Mucosa of gallbladder (tissue), 1 donor: ENCODE results near the gene CDK5RAP3. TPM values are rescaled to one million over a fixed set of nuclear protein-coding genes. Genes with fewer than 3 reads are reported as not detected.

Experiments
- DNase-seq: peaks from one replicate; pipeline ENCODE4 v3.0.0-alpha.2; 2020; ENCODE audit warnings: low spot score
- total RNA-seq: library from RNA; stranded (reverse); gene quantifications from one replicate; pipeline ENCODE4 v1.2.1, GENCODE V29; 2021
- donor health status: DM: no; HTN: no; CAD: no.

Gene CDK5RAP3
- total RNA-seq, 1 donor from 2014 or later, result 194 TPM

DNA sequence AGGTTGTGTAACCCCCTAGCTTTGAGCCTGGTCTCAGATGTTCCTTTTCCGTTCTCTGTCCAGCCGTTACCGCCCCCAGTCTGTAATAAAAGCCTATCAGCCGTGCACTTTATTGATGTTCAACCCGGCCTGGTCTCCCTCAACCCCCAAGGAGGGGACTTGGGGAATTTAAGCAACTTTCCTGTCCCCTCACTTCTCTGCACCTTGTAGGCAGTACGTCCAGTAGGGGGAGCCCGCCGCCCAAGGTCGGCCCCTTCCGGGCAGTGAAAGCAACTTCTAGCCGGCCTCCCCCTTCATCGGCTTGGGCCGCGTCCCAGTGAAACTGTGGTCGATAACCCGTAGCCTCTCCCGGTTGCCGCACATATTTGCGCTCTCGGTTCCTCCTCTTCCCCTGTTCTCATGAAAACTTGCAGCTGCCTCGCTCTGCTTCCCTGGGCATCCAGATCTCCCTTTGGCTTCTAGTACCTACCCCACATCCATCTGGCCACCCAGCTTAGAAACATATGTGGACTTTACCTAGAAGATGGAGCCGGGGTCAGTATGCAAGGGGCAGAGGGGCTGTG, 21.6 kb upstream of the CDK5RAP3 start:
- DNase-seq, result peak; percentile 93

DNA sequence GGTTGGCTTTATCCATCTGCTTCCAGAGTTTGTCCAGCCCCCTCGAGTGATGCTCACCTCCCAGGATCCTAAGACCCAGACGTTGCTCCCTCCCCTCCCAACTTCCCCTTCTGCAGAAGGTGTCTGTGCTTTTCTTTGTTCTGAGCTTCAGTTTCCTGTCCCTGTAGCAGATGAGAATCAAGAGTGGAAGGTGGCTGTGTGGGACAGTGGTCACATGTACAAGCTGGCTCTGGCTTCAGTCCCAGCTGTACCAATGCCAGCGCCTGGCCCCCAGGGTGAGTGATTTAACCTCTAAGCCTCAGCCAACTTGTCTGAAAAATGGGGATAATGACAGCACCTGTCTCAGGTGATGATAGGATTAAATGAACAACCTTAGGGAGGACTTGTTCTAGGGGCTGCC, 21.0 kb upstream of the CDK5RAP3 start:
- DNase-seq, result peak; percentile 66

DNA sequence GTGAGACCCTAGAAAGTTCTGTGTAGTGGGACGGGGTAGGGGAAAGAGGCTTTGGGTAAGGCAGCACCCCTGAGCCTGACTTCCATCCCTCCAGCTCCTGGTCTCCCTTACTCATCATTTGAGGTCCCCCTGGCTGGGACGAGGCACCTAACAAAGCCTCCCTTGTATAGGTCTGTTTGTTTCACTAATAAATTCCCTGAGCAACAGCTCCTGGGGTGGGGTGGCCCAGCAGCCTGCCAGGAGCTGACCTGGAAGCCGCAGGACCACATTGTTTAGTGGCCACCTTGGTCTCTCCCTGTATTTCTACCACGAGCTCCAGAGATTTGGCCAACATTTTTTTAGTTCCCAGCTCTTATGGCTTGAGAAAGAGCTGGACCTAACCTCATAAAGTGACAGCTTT, 20.5 kb upstream of the CDK5RAP3 start:
- DNase-seq, result no peak

DNA sequence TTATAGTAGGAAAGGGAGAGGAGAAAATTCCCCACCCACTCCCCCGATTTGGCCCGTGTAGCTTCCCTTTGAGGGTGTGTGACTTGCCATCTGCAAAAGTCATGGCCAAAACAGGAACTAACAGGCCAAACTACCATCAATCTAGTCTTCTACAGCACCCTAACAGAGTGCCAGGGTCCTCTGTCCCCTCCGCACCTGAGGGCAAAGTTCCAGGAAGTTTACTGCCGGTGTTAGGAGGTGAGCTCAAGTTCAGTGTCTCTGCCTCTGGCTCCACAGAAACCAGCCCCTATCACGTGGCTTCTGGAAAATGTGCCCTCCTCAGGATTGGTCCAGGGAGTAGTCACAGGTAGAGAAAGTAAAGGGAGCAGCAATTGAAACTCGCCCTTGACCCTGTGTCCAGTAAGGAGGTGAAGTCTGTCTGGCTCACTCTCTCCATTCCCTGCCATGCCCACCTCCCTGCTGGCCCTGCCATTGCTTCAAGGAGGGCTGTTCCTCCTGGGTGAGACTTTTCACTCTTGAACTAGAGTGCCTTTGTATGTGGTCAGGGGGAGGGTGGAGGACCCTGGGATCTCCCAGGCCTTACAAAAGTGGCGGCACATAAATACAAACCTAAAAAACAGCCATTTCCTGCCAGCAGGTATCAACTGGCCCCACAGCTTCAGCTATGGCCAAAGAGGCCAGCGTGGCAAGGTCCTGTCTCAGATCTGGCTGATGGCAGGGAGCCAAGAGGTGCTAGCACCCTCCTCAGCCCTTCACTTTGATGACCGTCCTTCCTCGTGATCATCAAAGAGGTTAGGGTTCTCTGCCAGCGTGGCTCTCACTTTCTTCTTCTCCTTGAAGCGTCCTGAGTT, 18.5 kb upstream of the CDK5RAP3 start:
- DNase-seq, result peak; percentile 75

DNA sequence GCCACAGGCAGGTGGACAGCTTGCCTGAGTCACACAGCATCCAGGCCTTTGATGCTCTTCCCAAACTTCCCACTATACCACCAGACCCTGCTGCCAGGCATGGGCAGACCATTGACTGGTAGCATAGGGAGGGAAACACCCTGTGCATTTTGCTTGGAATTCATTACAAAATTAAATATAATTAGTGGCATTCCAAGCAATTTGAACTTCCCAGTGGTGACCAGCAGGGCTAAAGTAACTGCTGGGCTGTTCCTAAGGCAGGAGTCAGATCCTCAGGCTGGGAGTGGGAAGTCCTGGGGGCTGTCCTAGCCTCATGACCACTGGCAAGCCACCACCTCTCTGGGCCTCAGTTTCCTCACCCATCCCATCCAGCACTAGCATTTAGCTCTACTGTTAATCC, 17.0 kb upstream of the CDK5RAP3 start:
- no peak for DNase-seq

DNA sequence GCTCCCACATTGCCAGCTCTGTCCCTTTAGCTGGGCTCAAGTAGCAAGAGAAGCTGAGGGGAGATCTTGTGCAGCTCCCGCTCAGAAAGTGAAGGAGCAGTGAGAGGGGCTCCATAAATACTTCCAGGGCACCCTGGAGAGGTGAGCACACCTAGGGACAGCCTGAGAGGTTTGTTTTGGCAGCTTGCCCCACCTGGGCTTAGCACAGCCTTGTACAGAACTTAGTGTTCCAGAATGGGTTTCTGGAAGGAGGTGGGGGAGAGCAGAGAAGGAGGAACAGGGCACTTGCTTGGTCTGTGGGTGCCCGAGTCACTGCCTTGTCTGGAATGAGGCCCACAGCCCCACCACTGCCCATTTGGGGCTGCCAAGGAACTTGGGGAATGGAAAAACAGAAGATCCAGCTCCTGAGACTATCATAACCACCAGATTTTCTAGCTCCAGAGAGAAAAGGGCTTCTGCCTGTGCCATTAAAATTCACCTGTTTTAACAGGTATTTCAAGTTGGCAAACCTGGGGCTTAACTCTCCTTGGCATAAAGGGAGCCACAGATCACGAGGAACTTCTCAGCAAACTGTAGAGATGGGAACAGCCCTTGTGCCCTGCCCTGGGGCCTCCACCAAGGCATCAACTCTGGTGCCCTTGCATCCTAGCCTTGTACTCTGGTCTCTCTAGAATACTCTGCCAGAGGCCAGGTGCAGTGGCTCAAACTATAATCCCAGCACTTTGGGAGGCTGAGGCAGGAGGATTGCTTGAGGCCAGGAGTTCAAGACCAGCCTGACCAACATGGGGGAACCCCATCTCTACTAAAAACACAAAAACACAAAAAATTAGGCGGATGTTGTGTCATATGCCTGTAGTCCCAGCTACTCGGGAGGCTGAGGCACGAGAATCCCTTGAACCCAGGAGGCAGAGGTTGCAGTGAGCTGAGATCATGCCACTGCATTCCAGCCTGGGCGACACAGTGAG, 15.1 kb upstream of the CDK5RAP3 start:
- peak; percentile 82 for DNase-seq

DNA sequence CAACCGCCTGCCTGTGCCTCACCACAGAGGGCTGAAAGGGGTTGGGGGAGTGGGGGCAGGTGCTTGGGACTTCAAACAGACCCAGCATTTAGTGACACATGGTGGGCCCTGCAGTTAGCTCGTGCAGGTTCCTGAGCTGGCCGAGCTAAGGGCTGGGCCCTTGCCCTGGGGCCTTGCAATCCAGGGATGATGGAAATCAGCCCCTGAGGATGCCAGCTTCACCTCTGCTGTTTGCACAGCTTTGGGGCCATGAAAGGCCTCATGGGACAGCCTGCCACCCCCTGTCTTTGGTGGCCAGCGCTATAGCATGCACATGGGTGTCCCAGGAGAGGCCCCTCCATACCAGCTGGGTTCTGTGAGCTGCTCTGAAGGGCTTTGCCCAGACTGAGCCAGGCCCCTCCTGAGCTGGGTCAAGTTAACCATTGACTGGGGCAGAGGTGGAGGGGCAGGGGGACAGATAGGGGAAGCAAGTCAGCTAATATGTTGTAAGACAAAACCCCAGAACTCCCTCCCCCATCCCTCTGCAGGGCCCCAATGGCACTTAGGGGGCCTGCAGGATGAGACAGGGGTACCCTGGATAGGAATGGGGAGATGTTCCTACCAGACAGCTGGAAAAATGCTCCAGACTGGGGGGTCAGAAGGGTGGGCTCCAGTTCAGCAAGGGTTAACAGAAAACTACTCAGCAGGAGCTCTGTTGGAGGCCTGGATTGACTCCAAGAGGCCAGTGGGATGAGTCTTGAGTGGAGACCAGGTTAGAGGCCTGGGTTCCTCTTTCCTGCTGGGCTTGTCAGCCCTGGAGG, 13.9 kb upstream of the CDK5RAP3 start:
- no peak for DNase-seq

DNA sequence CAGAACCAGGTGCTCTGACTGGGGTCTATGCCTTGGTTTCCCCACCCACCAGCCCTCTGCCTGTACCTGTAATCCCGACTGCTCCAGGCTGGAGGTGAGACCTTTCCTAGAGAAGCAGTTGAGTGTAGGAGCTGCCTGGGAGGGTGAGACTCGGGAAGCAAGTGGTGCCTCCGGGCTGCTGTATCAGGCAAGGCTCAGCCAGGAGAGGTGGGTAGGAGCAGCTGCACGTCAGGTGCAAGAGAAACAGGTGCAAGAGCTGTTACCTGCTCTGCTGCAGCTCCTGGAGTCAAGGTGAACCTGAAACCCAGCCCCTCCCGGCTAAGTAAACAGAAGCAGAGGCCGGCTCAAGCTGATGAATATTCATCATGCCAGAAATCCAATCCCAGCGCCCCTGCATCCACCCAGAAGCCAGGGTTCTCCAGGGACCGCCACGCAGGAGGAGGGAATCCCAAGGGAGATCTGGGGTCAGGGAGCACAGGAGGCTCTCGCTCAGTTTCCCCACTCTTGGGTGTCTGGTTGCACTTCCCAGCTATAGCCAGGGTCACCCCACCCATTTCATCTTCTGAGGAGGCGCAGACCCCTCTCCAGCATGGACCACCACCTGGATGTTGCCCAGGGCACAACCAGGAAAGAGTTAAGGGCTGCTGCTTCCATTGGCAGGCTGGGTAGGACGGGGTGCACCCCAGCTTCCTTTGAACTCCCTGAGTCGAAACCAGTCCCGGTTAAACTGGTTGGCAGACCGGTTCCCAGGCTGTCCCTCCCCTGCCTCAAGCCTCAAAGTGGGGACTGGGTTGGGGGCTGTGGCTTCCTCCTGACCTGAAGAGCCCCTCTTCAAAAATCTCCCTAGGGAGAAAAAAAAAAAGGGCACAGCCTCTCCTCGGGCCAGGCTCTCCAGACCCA, 13.1 kb upstream of the CDK5RAP3 start, which contains the start of gene PRR15L:
PRR15L (minus strand) TSS at position 293 of the 900 bp plus-strand sequence. CDS start 4,649 bp downstream, outside the sequence.
- peak; percentile 88 for DNase-seq

DNA sequence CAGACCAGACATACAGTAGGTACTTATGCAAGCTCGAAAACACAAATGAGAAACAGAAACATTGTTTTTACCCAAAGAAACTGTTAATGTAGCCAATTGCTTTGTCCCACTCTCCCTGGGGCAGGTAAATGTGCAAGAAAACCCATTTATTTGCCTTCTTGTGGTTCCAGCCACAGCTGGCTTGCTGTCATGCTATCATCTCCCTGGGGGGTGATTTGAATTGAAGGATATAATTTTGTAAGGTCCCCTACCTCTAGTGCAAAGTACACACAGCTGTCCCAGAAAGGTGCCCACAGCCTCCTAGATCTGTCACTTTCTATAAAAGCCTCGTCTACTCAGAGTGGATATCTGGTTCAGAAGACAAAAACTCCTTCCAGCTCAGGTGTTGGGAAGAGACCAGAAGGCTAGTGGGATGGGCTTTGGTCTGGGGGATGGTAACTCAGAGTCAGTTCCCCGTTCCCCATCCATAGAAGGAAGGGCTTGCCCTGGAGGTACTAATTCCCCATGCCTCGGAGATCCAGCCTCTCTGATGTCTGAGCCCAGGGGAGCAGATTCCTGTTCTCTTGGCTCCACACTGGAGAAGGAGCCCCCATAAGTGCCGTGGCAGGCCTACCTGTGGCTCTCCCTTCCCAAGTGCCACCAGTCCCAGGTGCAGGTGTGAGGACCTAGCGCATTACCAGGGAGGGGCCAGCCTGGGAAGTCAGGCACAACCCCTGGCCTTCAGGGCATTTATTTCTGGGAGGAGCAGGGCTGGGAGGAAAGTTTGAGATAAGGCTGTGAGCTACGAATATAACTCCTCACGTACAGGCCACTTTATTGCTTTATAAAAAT, 10.9 kb upstream of the CDK5RAP3 start:
- no peak for DNase-seq

DNA sequence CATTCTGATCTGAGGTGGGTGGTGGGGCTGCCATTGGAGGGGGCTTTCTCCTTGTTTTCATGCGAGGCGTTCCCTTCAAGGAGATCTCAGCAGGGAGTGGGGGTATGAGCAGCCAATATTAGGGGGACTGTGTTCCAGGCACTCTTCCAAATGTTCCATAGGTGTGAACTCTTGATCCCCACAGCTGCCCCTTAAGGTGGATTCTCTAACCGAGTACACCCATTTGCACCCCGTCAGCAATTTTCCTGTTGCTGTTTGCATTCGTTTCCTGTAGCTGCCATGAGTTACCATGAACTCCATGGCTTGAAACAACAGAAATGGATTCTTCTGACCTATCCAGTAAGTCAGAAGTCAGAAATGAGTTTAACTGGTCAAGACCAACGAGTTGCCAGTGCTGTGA, 9.5 kb upstream of the CDK5RAP3 start:
- DNase-seq, result no peak

DNA sequence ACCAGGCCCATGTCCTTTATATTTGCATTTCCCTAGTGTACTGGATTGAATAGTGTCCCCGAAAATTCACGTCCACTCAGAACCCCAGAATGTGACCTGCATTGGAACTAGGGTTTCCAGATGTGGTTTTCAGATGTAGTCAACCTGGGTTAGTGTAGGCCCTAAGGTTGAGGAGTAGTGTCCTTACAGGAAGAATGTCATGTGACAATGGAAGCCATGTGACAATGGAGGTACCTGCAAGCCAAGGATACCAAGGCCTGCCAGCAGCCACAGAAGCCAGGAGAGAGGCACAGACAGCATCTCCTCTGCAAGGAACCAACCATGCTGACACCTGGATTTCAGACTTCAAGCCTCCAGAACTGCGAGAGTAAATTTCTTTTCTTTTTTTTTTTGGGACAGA, 8.0 kb upstream of the CDK5RAP3 start:
- no peak for DNase-seq

DNA sequence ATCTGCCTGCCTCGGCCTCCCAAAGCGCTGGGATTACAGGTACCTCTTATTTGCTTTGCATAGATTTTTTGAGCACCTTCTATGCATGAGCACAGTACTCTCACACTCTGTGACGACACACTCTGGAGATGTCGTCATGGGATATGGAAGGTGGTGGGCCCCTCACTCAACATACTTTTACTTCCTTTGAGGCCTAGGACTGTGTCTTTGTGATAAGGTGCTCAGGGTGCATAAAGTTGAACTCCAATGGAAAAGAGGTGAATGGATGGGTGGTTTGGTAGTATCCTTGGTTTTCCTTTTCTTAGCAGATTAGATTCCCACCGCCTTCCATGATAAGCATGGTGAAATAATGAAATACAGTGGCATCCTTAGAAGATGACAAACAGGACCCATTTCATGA, 6.1 kb upstream of the CDK5RAP3 start:
- DNase-seq, result no peak

DNA sequence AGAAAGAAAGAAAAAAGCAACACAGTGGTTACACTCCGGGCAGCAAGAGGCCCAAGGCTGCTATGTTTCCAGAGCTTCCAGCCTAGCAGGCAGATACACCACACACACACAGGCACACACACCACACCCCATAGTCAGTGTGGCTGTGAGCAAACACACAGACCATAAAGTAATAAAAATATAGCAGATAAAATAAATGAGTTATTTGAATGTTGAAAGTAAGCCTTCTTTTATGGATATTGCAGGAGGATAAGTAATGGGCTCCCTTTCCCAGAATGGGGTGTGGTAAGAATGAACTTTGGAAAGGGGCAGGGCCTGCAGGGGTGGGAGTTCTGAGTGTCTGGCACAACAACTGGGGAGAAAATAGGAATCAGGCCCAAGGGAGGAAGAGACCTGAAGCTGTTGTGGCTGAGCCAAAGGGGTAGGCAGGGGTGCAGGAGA, 4.8 kb upstream of the CDK5RAP3 start:
- no peak for DNase-seq

DNA sequence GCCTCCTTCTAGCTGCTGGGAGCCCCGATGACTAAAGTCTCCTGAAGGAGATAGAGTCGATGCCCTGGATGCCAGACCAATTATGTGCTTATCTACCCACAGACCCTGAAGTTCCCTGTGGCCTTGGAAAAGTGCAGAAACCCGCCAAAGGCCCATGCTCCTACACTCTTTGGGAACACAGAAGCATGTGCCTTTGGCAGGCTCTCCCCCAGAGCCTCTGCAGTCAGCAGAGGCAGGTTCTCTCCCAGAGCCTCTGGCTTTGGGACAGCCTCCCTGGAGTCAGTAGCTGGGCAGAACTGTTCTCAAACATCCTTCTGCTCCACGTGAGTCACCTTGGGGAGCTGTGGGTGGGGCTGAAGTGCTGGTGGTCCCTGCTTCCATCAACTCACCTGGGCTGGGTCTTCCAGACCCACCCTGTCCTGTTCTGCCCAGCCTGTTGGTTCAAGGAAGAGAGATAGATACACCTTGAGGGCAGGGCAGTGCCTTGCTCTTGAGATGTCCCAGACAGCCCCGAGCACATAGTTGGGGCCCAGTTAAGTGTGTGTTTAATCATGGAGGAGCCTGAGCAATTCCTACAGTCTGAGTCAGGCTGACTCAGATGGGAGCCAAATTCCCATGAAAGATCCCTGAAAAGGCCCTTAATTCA, 3.2 kb upstream of the CDK5RAP3 start:
- no peak for DNase-seq

DNA sequence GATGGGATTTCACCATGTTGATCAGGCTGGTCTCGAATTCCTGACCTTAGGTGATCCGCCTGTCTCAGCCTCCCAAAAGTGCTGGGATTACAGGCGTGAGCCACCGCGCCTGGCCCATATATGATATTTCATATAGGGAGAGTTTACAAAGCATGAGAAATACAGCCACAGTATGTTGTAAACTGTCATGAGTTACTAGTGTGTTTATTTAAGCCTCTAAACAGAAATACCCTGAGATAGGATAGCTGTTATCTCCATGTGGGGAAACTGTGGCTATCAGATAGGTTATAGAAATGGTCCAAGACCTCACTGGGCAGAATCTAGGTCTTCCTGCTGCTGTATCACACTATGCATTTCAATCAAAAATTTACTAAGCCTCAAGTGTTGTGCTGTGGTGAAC, 2.1 kb upstream of the CDK5RAP3 start:
- DNase-seq, result no peak

DNA sequence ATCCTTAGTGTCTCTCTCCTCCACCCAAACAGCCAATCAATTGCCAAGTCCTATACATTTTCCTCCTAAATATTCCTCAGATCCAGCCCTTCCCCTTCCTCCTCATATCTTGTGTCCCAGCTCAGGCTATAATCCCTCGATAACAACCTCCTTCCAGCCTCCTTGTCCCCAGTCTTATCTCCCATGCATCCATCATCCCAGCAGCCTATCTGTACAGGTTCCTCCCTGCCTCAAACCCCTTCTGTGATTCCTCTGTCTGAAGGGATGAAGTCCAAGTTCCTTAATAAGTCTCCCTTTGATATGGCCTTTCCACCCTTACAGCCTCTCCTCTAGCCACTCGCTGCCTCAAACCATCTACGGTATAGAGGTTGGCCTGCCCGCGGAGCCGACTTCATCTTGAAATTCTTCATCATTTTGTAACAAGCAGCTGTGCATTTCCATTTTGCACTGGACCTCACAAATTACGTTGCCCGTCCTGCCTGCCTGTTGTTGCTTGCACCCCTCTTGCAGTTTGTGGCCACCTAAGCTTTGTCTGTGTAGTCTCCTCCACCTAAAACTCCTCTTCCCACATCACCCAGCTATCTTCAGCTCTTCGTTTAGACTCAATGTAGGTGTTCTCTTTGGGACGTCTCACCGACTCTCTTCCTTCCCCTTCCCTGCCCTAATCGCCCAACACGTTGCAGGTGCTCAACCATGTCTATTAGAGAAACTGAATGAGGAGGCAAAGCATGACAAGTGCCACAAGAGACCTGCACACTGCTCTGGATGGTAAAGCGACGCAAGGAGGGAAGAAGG, 786 bp upstream of the CDK5RAP3 start:
- DNase-seq, result no peak

DNA sequence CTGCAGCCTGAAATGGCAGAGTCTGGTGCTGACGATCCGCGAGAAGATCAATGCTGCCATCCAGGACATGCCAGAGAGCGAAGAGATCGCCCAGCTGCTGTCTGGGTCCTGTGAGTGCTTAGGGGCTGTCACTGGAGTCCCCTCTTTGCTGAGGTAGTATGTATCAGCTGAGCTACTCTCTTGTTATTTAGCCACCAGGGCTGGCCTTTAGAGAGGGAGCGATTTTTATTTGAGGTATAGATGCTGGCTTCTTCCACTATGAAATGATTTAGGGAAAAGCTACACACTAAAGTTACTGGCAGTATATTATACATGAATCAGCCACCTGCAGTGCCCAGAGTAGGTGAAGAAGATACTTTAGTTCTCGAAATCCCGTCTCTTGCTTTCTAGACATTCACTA, 2.6 kb downstream of the CDK5RAP3 start:
- DNase-seq, result no peak
